Activated CD4-positive, alpha-beta memory T cell treated with anti-CD3 and anti-CD28 coated beads, Interleukin-2, amount 10 ng/mL, durations not matched to agents 7 days and 5 days (primary cell): ENCODE measurements around the gene PABPN1L. TPM values are rescaled to one million over a fixed set of nuclear protein-coding genes. Genes with fewer than 3 reads are reported as not detected.

ENCODE experiments used
- CTCF ChIA-PET: fragments of 350-600 bp; sonication (Branson Sonifier 250); formaldehyde crosslinking; loops from one replicate; lab custom pipeline; 2021; ENCODE audit warnings: antibody characterized with exemption, inconsistent platforms; lab: Charles Lee
- POLR2A ChIA-PET: fragments of 350-600 bp; sonication (Branson Sonifier 250); formaldehyde crosslinking; loops from one replicate; lab custom pipeline; 2021; ENCODE audit warnings: antibody characterized with exemption; lab: Charles Lee
- DNase-seq: peaks from one replicate; pipeline ENCODE4 v3.0.0-alpha.2; 2020
- H3K27ac Mint-ChIP-seq: one replicate; pipeline ENCODE4 v1.8.0; 2021; ENCODE audit warnings: mild to moderate bottlenecking, mixed read lengths
- H3K27me3 Mint-ChIP-seq: one replicate; pipeline ENCODE4 v1.8.0; 2021; ENCODE audit warnings: mixed read lengths
- H3K36me3 Mint-ChIP-seq: one replicate; pipeline ENCODE4 v1.8.0; 2021; ENCODE audit warnings: low read depth, mixed read lengths
- H3K4me1 Mint-ChIP-seq: one replicate; pipeline ENCODE4 v1.8.0; 2021; ENCODE audit warnings: mixed read lengths
- H3K4me3 Mint-ChIP-seq: one replicate; pipeline ENCODE4 v1.8.0; 2021; ENCODE audit warnings: mild to moderate bottlenecking, mixed read lengths
- H3K9me3 Mint-ChIP-seq: one replicate; pipeline ENCODE4 v1.8.0; 2021; ENCODE audit warnings: mixed read lengths
- total RNA-seq, 2 experiments: library from RNA; stranded (reverse); gene quantifications; one replicate each; pipeline ENCODE4 v1.2.3, GENCODE V29; 2021

Gene PABPN1L
- total RNA-seq, 2 experiments from 2014 or later: not detected

DNA sequence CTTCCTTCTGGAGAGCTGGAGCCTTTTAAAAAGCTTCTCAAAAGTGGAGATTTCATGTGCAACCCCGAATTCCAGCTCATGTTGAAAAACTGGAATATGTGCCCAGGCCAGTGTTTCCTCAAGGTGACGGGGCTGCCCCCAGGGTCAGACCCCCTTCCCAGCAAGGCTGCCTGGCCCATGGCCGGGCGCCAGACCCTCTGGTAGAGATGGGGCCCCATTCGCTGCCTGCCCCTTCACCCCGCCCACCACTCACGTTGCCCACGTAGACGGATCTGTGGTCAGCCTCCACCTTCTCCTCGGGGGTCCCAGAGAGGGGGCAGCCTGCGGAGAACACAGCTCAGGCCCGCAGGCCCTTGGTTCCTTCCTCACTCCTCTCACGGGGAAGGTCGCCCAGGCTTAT lies 1.1 kb downstream of the PABPN1L start:
- CTCF ChIA-PET: no interaction called here
- Mint-ChIP-seq H3K4me1 (no peaks in the 10 kb centered on the region), H3K36me3 (peaks cover 7% of the 10 kb centered on the region), H3K27me3 (peaks cover 3% of the 10 kb centered on the region), H3K27ac (no peak overlapping the region), H3K9me3 (no peaks in the 10 kb centered on the region), H3K4me3 (no peak overlapping the region)
- POLR2A ChIA-PET: interaction anchor here (1.2 kb wide), 1 partner anchor 9 kb away, joined by 3 read pairs; the partner anchor contains the start of genes GALNS and TRAPPC2L
- DNase-seq: no peak

DNA sequence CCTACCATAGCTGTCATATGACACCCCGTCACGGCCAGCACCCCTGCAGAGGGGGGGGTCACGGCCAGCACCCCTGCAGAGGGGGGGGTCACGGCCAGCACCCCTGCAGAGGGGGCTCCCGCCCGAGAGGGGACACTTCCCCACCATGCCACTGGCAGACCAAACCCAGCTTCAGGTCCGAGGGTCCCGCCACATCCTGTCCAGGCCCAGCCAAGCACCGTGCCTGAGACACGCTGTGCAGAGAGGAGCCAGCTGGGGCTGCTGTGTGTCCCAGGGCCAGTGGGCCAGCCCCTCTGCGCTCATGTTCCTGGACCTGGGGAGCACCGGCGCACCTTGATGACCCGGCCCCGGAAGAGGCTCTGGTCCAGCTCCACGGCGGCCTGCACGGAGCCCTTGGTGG lies 1.9 kb downstream of the PABPN1L start:
- Mint-ChIP-seq H3K27me3 (no peaks in the 10 kb centered on the region), H3K27ac (no peak overlapping the region), H3K9me3 (no peaks in the 10 kb centered on the region), H3K4me3 (no peak overlapping the region), H3K36me3 (peaks cover 7% of the 10 kb centered on the region), H3K4me1 (no peaks in the 10 kb centered on the region)
- no peak for DNase-seq
- POLR2A ChIA-PET: no interaction called here
- CTCF ChIA-PET: no interaction called here

DNA sequence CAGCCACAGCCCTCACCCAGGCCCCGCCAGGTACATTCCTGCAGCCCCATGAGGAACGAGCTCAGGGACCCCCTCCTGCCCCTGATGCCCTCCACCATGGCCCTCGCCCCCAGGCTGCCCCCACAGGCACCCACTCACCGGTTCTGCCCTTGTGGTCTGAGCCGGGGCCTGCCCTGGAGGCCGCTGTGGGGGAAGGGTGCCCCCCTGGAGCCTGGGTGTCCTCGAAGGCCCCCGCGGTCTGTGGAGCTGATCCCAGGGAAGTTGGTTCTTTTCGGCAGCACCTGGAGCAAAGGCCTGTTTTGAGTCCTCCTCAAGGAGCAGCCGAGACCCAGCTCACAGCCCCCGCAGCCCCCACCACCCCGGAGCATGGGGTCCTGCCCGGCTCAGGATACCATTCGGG lies 2.4 kb downstream of the PABPN1L start:
- no peak for DNase-seq
- Mint-ChIP-seq H3K4me1 (no peaks in the 10 kb centered on the region), H3K27ac (no peak overlapping the region), H3K4me3 (no peak overlapping the region), H3K9me3 (no peaks in the 10 kb centered on the region), H3K36me3 (peaks cover 11% of the 10 kb centered on the region), H3K27me3 (no peaks in the 10 kb centered on the region)
- POLR2A ChIA-PET: no interaction called here
- CTCF ChIA-PET: no interaction called here

DNA sequence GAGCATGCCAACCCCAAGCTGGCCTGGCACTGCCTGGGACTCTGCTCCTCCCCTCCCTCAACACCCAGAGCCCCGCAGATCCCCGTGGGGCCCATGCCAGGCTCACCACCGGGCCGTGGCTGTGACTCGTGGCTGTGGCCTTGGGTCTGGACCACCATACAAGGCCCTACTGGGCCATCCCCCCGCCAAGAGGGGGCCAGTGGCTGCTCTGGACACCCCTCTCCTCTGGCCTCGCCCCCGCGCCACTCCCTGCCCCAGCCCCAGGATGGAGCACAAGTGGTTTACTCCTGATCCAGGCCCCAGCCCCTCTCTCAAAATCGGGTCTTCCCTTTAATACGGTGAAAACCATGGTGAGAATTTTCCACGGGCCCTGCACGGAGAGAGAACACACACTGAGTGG lies 3.0 kb downstream of the PABPN1L start:
- POLR2A ChIA-PET: no interaction called here
- DNase-seq: no peak
- H3K9me3 Mint-ChIP-seq: no peaks in the 10 kb centered on the region
- no peaks in the 10 kb centered on the region for H3K27me3 Mint-ChIP-seq
- H3K4me1 Mint-ChIP-seq: peaks cover 5% of the 10 kb centered on the region
- no peak overlapping the region for H3K27ac Mint-ChIP-seq
- CTCF ChIA-PET: no interaction called here
- no peak overlapping the region for H3K4me3 Mint-ChIP-seq
- H3K36me3 Mint-ChIP-seq: peaks cover 16% of the 10 kb centered on the region

DNA sequence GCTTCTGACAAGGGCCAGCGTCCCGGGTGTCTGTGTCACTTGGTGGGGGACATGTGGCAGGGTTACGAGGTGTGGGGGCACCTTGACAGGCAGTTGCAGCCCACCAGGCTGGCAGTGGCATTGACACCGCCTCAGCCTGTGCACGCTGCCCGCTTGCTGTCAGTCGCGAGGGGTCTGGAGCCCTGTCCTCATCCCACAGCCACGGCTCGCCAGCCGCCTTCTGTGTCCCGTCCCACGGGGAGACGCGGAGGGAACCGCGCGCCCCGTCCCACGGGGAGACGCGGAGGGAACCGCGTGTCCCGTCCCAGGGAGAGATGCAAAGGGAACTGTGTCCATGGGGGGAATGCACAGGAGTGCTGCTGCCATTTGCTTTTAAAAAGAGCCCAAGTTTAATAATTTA lies 3.5 kb downstream of the PABPN1L start:
- no peak for DNase-seq
- Mint-ChIP-seq H3K36me3 (peaks cover 18% of the 10 kb centered on the region), H3K27me3 (no peaks in the 10 kb centered on the region), H3K4me3 (no peak overlapping the region), H3K27ac (no peak overlapping the region), H3K9me3 (no peaks in the 10 kb centered on the region), H3K4me1 (peaks cover 9% of the 10 kb centered on the region)
- ChIA-PET POLR2A (no interaction called here), CTCF (no interaction called here)

DNA sequence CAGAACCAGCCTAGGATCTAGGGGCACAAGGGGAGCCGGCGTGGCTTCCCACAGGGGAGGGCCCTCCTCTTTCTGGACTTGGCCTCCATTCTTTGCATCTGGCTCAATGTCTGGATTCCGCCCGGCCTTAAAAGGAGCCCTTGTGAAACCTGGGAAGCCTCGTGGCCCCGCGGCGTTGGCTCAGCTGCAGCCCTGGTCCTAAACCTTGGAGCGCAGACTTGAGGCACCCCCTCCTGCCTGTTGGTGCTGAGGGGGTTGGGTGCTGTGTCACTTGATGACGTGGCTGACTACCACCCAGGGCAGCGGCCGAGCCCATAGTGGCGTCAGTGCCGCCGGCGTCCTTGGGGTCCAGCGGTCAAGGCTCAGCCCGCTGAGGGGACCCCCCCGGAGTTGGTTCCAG lies 5.1 kb downstream of the PABPN1L start:
- H3K27ac Mint-ChIP-seq: no peak overlapping the region
- H3K4me1 Mint-ChIP-seq: peaks cover 14% of the 10 kb centered on the region
- DNase-seq: no peak
- no peaks in the 10 kb centered on the region for H3K27me3 Mint-ChIP-seq
- no peaks in the 10 kb centered on the region for H3K9me3 Mint-ChIP-seq
- H3K36me3 Mint-ChIP-seq: peaks cover 23% of the 10 kb centered on the region
- ChIA-PET CTCF (no interaction called here), POLR2A (no interaction called here)
- no peak overlapping the region for H3K4me3 Mint-ChIP-seq

DNA sequence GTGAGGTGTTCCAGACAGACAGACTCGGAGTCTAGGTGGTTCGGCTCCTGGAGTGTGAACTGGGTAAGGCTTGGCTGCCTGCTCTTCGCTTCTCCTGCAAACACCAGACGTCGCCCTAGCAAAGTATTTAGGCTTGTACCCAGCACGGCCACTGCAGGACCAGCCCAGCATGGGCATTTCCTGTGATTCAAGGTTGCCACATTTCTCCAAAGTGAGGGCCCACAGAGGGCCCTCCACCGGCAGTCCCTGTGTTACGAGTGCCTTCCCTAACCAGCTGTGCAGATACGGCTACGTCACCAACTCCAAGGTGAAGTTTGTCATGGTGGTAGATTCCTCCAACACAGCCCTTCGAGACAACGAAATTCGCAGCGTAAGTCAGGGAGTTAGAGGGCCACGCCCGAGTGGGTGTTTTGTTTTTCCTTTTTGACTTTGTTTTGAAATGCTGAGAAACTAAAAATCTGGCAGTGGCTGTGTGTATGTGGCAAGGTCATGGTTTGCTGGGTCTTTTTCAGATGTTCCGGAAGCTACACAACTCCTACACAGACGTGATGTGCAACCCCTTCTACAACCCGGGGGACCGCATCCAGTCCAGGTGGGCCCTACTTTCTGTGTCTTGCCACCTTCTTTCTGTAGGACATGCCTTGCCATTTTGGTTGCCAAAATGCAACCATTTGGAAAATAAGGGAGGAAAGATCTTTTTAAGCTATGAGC lies 6.9 kb downstream of the PABPN1L start:
- H3K4me1 Mint-ChIP-seq: peaks cover 26% of the 10 kb centered on the region
- ChIA-PET POLR2A (interaction anchor here (0.6 kb wide), 1 partner anchor 381 kb away, joined by 3 read pairs; no protein-coding TSS in a partner anchor), CTCF (interaction anchor here (2.8 to 2.9 kb wide), 2 partner anchors 48 to 122 kb away, joined by 16 to 36 read pairs; partner anchors contain the start of gene APRT)
- H3K36me3 Mint-ChIP-seq: peaks cover 23% of the 10 kb centered on the region
- DNase-seq: no peak
- no peaks in the 10 kb centered on the region for H3K27me3 Mint-ChIP-seq
- H3K27ac Mint-ChIP-seq: no peak overlapping the region
- no peaks in the 10 kb centered on the region for H3K9me3 Mint-ChIP-seq
- H3K4me3 Mint-ChIP-seq: no peak overlapping the region

DNA sequence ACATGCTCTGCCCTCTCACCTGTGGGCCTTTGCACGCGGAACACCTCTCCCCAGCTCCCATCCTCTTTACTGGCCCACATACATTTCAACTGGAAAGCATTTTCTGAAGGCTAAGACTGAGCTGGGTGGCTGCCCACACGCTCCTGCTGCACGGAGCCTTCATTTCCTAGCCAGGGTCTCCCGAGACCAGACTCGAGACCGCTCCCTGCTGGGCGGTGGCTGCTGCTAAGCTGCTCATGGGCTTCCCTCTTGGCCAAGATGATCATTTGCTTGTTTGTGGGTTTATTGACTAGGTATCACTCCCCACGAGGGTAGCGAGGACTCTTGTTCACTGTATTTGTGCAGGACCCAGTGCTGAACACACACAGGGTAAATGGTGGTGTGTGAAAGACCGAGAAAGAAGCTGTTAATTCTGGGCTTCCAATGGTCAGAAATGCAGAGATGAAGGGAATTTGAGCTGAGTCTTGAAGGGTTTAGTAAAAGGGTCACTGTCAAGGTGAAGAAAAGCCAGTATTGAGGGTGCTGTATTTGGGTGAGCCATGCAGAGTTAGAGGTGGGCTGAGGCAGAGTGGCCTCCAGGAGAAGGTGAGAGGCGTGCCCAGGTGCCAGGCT lies 8.6 kb downstream of the PABPN1L start:
- Mint-ChIP-seq H3K27ac (peak overlapping the region; percentile 82), H3K9me3 (no peaks in the 10 kb centered on the region), H3K4me3 (peak overlapping the region; percentile 97), H3K27me3 (no peaks in the 10 kb centered on the region), H3K4me1 (peaks cover 29% of the 10 kb centered on the region), H3K36me3 (peaks cover 23% of the 10 kb centered on the region)
- CTCF ChIA-PET: interaction anchor here (0.7 to 2.9 kb wide), 14 partner anchors 11 to 389 kb away, joined by 3 to 36 read pairs (median 6); partner anchors contain the start of genes APRT and CDH15
- DNase-seq: peak; percentile 80
- POLR2A ChIA-PET: interaction anchor here (0.5 to 4.9 kb wide), 13 partner anchors 12 to 1164 kb away, joined by 3 to 59 read pairs (median 4); partner anchors contain the start of genes ACSF3, APRT, ZC3H18 and ZNF778

DNA sequence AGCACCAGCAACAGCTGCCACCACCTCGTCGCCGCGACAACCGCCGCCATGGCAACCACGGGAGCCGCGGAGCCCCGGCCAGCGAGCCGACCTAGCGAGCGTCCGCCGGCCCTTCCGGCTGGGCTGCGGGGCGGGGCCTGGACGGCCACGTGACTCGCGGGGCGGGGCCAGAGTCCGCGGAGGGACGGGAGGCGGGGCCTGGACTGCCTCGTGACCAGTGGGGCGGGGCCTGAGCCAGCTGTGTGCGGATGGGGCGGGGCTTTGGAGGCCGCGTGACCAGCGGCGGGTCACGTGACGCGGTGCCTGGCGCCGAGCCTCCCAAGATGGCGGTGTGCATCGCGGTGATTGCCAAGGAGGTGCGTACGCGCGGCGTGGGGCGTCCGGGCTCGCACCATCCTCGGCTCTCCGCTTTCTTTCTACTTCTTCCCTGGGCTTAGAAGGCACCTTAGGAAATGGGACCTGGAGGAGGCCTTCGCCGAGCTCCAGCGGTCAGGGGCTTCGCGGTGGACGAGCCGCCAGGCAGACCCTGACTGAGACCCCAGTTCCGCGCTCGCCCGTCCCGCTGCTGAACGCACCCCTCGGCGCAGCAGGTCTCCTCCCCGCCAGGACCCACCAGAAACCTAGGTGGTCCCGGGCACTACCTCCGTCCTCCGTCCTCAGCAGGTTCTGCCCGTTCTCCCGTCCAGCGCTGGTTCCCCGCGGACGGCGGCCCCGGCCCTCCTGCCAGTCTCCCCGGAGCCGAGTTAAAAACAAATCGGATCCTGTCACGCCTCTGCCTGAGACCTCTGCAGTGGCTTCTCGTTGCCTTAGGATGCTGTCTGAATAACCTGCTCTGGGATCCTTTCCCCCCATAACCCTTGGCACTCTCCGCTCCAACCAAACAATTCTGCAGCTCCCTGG lies 9.4 kb downstream of the PABPN1L start, which contains the start of the genes GALNS and TRAPPC2L:
TSS of gene GALNS (minus strand) at position 120 of the 900 bp plus-strand sequence. CDS start at position 50, 70 bp downstream.
TSS of gene TRAPPC2L (plus strand) at position 300 of the 900 bp plus-strand sequence. CDS start at position 324, 24 bp downstream.
- DNase-seq: peak; percentile 99
- Mint-ChIP-seq H3K9me3 (no peaks in the 10 kb centered on the region), H3K27me3 (no peaks in the 10 kb centered on the region), H3K36me3 (peaks cover 23% of the 10 kb centered on the region), H3K27ac (peak within 1 kb of the TSS; percentile 82), H3K4me3 (peak within 1 kb of the TSS; percentile 97), H3K4me1 (peaks cover 33% of the 10 kb centered on the region)
- POLR2A ChIA-PET: interaction anchor here (0.7 to 4.9 kb wide), 17 partner anchors 8 to 1165 kb away, joined by 3 to 59 read pairs (median 4); partner anchors contain the start of genes ACSF3, APRT, ZC3H18 and ZNF778
- CTCF ChIA-PET: interaction anchor here (0.7 to 2.9 kb wide), 13 partner anchors 11 to 390 kb away, joined by 3 to 36 read pairs (median 6); partner anchors contain the start of genes APRT and CDH15

DNA sequence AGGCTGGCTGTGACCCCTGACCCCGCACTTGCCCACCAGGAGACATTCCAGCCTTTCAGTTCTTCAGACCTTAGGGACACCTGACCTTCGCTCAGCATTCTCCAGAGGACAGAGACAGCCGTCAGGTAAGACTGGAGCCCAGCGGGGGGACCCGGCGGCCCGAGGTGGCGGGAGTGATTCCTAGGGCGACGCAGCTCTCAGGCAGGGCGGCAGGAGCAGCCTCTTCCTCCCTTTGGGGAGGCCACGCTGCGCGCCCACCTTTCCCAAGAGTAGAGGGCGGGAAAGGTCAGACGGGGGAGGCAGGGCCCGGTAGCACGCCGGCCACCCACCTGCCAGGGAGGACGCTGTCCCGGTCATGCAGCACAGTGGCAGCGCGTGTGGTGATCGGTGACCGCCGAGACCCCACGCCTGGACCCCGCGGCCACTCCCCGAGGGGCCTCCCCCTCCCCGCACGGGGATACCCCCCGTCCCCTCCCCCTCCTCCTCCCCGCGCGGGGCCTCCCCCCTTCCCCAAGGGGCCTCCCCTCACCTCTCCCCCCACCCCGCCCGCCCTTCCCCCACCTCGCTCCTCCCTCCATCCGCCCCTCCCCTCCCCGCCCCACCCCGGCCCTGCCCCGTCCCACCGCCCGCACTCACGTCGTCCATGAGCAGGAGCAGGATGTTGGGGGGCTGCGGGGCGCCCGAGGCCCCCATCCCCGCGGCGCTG lies 10.2 kb downstream of the PABPN1L start:
- ChIA-PET CTCF (interaction anchor here (1.6 to 2.9 kb wide), 4 partner anchors 45 to 119 kb away, joined by 6 to 36 read pairs (median 14); partner anchors contain the start of gene APRT), POLR2A (interaction anchor here (0.8 to 4.9 kb wide), 13 partner anchors 9 to 384 kb away, joined by 3 to 59 read pairs (median 4); partner anchors contain the start of genes APRT, ZC3H18 and ZNF778)
- peak overlapping the region; percentile 97 for H3K4me3 Mint-ChIP-seq
- H3K4me1 Mint-ChIP-seq: peaks cover 34% of the 10 kb centered on the region
- DNase-seq: no peak
- H3K36me3 Mint-ChIP-seq: peaks cover 21% of the 10 kb centered on the region
- H3K9me3 Mint-ChIP-seq: no peaks in the 10 kb centered on the region
- no peaks in the 10 kb centered on the region for H3K27me3 Mint-ChIP-seq
- H3K27ac Mint-ChIP-seq: peak overlapping the region; percentile 44

DNA sequence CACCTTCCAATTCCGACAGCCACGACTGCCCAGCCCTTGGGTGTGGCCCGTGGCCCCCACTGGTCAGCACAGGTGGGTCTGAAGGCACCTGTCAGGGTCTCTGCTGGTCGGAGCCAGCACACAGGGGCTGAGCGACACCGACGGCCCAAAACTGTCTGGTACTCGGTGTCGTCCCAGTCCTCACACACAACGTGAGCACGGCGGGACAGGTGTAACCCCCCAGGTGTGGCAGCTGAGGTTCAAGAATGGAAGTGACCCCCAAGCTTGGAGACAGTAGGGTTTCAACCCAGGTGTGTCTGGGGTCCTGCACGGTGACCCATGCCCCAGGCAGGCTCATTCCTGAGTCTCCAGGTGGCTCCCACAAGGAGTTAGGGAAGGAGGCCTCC lies 10.7 kb downstream of the PABPN1L start:
- peaks cover 17% of the 10 kb centered on the region for H3K36me3 Mint-ChIP-seq
- DNase-seq: no peak
- H3K27ac Mint-ChIP-seq: peak overlapping the region; percentile 44
- no peaks in the 10 kb centered on the region for H3K27me3 Mint-ChIP-seq
- POLR2A ChIA-PET: interaction anchor here (3.0 to 4.9 kb wide), 2 partner anchors 45 to 74 kb away, joined by 14 to 59 read pairs; partner anchors contain the start of gene APRT
- H3K4me3 Mint-ChIP-seq: peak overlapping the region; percentile 73
- peaks cover 34% of the 10 kb centered on the region for H3K4me1 Mint-ChIP-seq
- no peaks in the 10 kb centered on the region for H3K9me3 Mint-ChIP-seq
- CTCF ChIA-PET: interaction anchor here (1.6 kb wide), 1 partner anchor 118 kb away, joined by 4 read pairs; no protein-coding TSS in a partner anchor
